Stomach (tissue), 4 donors: Measurements from ENCODE around the gene TMEM132D.

Experiments used
- EP300 ChIP-seq: sonication (generic); formaldehyde crosslinking; IDR thresholded peaks from one replicate; pipeline ENCODE4 v1.6.1; 2017; ENCODE audit warnings: antibody characterized with exemption
- POLR2A ChIP-seq, 4 donors: fragments of 450-650 bp; IDR thresholded peaks; one replicate each; pipeline ENCODE4 v1.6.1; 2016; ENCODE audit warnings: antibody characterized with exemption in 4 of 4, control low read depth in 2 of 4, mild to moderate bottlenecking in 1 of 4, moderate library complexity in 1 of 4
- POLR2AphosphoS5 ChIP-seq, 3 donors: sonication (generic); formaldehyde crosslinking; IDR thresholded peaks; one replicate each; pipeline ENCODE4 v1.6.1; 2016; ENCODE audit warnings: antibody characterized with exemption in 3 of 3
- TF ChIP-seq, protein P1 (sequence below), 7 experiments: fragments of 450-650 bp in 4 of 7; fragments of 200-600 bp in 3 of 7; sonication (generic) in 3 of 7; IDR thresholded peaks; one replicate each; pipeline ENCODE4 v1.5.1; 2016 to 2019; ENCODE audit warnings: antibody characterized with exemption in 7 of 7, control low read depth in 2 of 7, mild to moderate bottlenecking in 1 of 7

DNA sequence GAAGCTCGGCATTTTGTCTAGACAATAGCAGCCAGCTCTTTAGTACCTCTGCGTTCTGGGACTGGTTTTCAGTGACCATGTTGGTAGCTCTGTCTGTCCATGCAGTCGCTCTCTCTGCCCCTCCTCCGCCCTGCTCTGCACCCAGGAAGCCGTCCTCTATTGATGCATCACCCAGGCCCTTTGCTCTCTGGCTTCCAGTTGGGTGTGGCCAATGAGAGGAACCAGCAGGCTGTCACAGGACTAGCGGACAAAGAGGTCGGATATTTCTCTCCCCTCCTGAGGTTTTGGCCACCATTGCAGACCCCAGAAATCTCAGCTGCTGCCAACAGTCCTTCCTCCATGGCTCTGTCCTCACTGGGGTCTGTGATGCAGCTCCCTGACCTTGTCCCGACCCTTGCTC is 180.6 kb downstream of the TMEM132D start:
- TF ChIP-seq, protein P1, sequence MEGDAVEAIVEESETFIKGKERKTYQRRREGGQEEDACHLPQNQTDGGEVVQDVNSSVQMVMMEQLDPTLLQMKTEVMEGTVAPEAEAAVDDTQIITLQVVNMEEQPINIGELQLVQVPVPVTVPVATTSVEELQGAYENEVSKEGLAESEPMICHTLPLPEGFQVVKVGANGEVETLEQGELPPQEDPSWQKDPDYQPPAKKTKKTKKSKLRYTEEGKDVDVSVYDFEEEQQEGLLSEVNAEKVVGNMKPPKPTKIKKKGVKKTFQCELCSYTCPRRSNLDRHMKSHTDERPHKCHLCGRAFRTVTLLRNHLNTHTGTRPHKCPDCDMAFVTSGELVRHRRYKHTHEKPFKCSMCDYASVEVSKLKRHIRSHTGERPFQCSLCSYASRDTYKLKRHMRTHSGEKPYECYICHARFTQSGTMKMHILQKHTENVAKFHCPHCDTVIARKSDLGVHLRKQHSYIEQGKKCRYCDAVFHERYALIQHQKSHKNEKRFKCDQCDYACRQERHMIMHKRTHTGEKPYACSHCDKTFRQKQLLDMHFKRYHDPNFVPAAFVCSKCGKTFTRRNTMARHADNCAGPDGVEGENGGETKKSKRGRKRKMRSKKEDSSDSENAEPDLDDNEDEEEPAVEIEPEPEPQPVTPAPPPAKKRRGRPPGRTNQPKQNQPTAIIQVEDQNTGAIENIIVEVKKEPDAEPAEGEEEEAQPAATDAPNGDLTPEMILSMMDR (IDR thresholded peaks at IDR 0.05), result no peak
- no peak for TF ChIP-seq POLR2AphosphoS5 (IDR thresholded peaks at IDR 0.05)
- no peak for TF ChIP-seq POLR2A (IDR thresholded peaks at IDR 0.05)
- no peak for TF ChIP-seq EP300
